Esophagus squamous epithelium (tissue), 5 donors: ENCODE data around the gene RNF220. TPM values are rescaled to one million over a fixed set of nuclear protein-coding genes. Genes with fewer than 3 reads are reported as not detected.
A peak's percentile ranks its signal among the peaks of the same experiment; 100 is the strongest.

Source experiments
- DNase-seq: peaks from one replicate; lab custom pipeline; 2025; lab: John Stamatoyannopoulos, UW
- H3K27ac ChIP-seq, 4 donors: fragments of 200-600 bp; sonication (generic); one replicate each; pipeline ENCODE4 v1.5.1; 2016 to 2019; ENCODE audit warnings: mild to moderate bottlenecking in 1 of 4
- H3K27me3 ChIP-seq, 4 donors: fragments of 200-600 bp; sonication (generic); 1 replicate in 3 of 4; 2 replicates in 1 of 4; pipeline versions ENCODE4 v1.5.1 to v1.6.0; 2017 to 2021; ENCODE audit warnings: antibody characterized with exemption in 1 of 4
- H3K36me3 ChIP-seq, 3 donors: fragments of 200-600 bp; sonication (generic); one replicate each; pipeline ENCODE4 v1.5.1; 2016 to 2019
- H3K4me1 ChIP-seq, 3 donors: fragments of 200-600 bp; sonication (generic); one replicate each; pipeline ENCODE4 v1.5.1; 2017 to 2019
- H3K4me3 ChIP-seq, 4 donors: fragments of 200-600 bp; sonication (generic); 1 replicate in 3 of 4; 2 replicates in 1 of 4; pipeline ENCODE4 v1.5.1; 2016 to 2019; ENCODE audit warnings: mild to moderate bottlenecking in 2 of 4, moderate library complexity in 1 of 4
- H3K9me3 ChIP-seq, 3 donors: fragments of 200-600 bp; sonication (generic); one replicate each; pipeline ENCODE4 v1.5.1; 2016 to 2019
- CTCF ChIP-seq, 6 experiments: fragments of 450-650 bp in 4 of 6; fragments of 200-600 bp in 2 of 6; sonication (generic) in 2 of 6; IDR thresholded peaks; one replicate each; pipeline ENCODE4 v1.5.1; 2016 to 2019; ENCODE audit warnings: antibody characterized with exemption in 6 of 6, mild to moderate bottlenecking in 4 of 6, moderate library complexity in 4 of 6
- POLR2A ChIP-seq, 4 donors: fragments of 450-650 bp; IDR thresholded peaks; one replicate each; pipeline ENCODE4 v1.6.1; 2017; ENCODE audit warnings: antibody characterized with exemption in 4 of 4, mild to moderate bottlenecking in 4 of 4, moderate library complexity in 3 of 4
- WGBS, 2 donors: methylation state at CpG; one replicate each; pipeline ENCODE4 v1.1.5; 2018; 5-methylcytosine and 5-hydroxymethylcytosine counted together
- intact Hi-C: fragments of 100-400 bp; cut with DNase I; formaldehyde crosslinking; loops from one replicate; pipeline ENCODE4 v1.15.0; 2022
- total RNA-seq, 4 donors: library from RNA; depleted of rRNA; stranded (reverse); fragments of >200 nt; gene quantifications; one replicate each; pipeline ENCODE4 v1.1.0, GENCODE V29; 2016
- donor health status: DM: yes; HTN: yes; CAD: no.

RNF220 gene
- total RNA-seq, 4 donors from 2014 or later, result 44.8 to 111 (median 60.3) TPM

DNA sequence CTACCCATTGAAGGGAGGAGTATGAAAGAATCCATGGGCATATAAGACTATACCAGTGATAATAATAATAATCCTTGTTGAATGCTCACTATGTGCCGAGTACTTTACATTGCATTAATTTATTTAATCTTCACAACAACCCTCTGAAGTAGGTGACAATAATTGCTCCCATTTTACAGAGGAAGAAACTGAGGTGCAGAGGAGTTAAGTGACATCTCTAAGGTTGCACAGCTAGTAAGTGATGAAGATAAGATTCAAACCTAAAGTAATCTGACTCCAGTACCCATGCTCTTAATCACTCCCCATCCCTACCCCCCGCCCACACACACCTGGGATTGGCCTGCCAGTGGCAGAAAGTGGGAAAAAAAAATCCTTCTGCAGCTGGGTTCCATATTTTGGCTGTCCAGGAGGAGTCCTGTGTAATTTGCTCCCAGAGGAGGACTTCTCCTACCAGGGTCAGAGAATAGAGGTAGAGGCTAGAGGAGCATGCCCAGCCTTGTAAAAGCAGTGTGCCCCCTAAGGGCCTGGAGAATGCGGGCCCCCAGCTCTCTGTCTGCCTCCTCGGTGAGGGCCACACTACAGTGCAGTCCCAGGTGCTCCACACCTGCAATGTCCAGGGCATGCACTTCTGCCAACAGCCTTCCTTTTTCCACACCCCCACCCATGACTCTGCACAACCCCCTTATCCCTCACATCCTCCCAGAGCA, 211.4 kb downstream of the RNF220 start:
- intact Hi-C loops, result no loop called here
- Histone ChIP-seq H3K9me3 (no peaks in the 10 kb centered on the region), H3K4me3 (peak overlapping the region in 2 of 4 donors; percentile 40 to 62), H3K27me3 (peaks cover 0 to 31% (median 2%) of the 10 kb centered on the region in 4 donors), H3K36me3 (no peaks in the 10 kb centered on the region), H3K27ac (no peak overlapping the region), H3K4me1 (peaks cover 0 to 15% (median 9%) of the 10 kb centered on the region in 3 donors)
- 73% methylated on average over 4 of the region's 4 CpGs for WGBS, 2 donors
- no peak for DNase-seq
- no peak for TF ChIP-seq POLR2A (IDR thresholded peaks at IDR 0.05)
- no peak for TF ChIP-seq CTCF (IDR thresholded peaks at IDR 0.05)

DNA sequence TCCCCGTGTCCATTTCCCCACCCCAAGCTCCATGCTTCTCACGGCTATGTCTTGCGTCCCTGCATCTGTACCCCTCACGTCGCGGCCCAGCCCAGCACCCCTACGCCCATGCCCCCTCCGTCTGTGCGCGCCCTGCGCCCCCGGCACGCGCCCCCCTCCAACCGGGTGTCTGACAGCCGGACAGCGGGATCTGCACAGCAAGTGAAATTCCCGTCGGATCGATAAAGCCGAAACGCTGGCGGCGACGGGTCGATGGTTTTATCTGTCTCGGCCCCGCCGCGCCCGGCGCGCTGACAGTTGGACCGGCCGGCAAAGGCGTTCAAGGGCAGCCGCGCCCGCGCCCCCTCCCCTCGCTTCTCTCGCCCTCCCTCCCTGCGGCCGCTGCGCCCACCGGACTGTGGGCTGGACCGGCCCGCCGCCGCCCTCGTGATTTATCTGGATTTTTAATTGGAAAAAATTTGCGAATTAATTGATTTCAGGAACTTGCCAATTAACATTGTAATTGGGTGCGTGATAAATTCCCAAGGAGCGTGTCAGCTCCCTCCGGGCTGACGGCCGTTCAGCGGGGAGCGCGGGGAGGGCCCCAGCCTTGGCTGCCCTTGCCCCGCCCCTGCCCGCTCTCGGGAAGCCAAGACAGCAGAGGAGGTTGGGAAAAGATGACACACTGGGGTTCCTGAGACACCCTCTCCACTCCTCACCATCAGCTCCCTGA, 212.1 kb downstream of the RNF220 start:
- no peak overlapping the region for H3K27ac ChIP-seq
- WGBS, 2 donors, result 32 to 57% methylated on average over 14 to 29 of the region's 63 CpGs
- H3K9me3 ChIP-seq, result no peaks in the 10 kb centered on the region
- peak overlapping the region; percentile 11 to 62 (median 32) for H3K4me3 ChIP-seq
- H3K36me3 ChIP-seq, result no peaks in the 10 kb centered on the region
- H3K4me1 ChIP-seq, result peaks cover 0 to 15% (median 9%) of the 10 kb centered on the region in 3 donors
- peaks cover 0 to 31% (median 2%) of the 10 kb centered on the region in 4 donors for H3K27me3 ChIP-seq
- TF ChIP-seq CTCF (IDR thresholded peaks at IDR 0.05) (no peak), POLR2A (IDR thresholded peaks at IDR 0.05) (no peak)
- intact Hi-C loops, result no loop called here
- DNase-seq, result no peak

GRCh38 chr1:44617703-44618029, 212.6 kb downstream of the RNF220 start:
- Histone ChIP-seq H3K4me3 (peak overlapping the region in 3 of 4 donors; percentile 23 to 62 (median 40)), H3K4me1 (peaks cover 0 to 15% (median 9%) of the 10 kb centered on the region in 3 donors), H3K27me3 (peaks cover 0 to 31% (median 2%) of the 10 kb centered on the region in 4 donors), H3K9me3 (no peaks in the 10 kb centered on the region), H3K36me3 (no peaks in the 10 kb centered on the region), H3K27ac (no peak overlapping the region)
- 60 to 67% methylated on average over 1 of the region's 1 CpG for WGBS, 2 donors
- TF ChIP-seq CTCF (IDR thresholded peaks at IDR 0.05) (no peak), POLR2A (IDR thresholded peaks at IDR 0.05) (no peak)
- intact Hi-C loops, result no loop called here
- DNase-seq, result no peak

DNA sequence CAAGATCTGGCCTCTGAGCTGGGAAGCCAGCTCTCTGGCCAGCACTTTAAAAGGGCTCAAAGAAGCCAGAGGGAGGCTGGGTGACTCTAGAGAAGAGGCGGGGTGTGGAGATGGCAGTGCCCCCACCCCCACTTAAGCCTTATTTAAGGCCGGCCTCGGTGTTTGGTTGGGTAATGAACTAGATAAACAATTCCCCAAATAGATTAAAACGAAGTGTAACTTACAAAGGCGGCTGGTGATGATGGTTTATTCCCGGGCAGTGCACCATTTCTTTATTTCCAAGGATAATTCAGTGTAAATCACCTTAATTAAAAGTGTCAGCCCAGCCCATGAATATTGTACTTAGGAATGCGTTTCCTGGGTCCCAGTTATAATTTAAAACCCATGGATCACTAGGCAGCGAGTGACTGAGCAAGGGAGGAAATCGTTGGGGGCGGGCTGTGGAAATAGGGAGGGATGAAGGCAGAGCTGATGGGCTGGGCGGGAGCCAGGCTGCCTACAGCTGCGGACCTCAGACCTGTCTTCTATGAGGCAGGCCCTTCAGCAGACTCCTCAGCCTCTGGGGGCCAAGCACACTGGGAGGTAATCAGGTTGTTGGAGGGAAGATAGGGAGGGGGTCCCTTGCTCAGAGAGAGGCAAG, 214.3 kb downstream of the RNF220 start:
- Histone ChIP-seq H3K4me3 (no peak overlapping the region), H3K27me3 (peaks cover 0 to 31% (median 2%) of the 10 kb centered on the region in 4 donors), H3K4me1 (peaks cover 0 to 15% (median 9%) of the 10 kb centered on the region in 3 donors), H3K36me3 (no peaks in the 10 kb centered on the region), H3K9me3 (no peaks in the 10 kb centered on the region), H3K27ac (peak overlapping the region in 3 of 4 donors; percentile 8 to 58 (median 50))
- WGBS, 2 donors, result 66 to 71% methylated on average over 12 of the region's 12 CpGs
- TF ChIP-seq POLR2A (IDR thresholded peaks at IDR 0.05) (no peak), CTCF (IDR thresholded peaks at IDR 0.05) (no peak)
- DNase-seq, result no peak
- intact Hi-C loops, result no loop called here
